ENCODE results near the gene ALK.

ALK gene

DNA sequence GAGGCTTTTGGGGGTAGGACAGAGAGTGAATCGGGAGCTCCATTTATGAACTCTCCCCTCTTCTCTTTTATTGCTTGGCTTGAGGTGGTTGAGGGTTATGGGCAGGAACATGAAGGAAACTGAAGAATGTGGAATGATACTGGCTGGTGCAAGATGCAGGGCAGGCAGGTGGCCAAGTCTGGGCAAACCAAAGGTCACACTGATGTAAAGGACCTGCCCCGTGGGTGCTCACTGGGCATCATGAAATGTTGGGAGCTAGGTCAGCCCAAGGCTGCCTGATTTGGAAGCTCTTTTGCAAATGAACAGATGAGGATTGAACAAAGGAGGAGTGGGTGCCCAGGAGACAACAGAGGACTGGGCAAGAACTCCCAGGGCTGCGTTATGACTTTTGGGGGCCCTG is 477.2 kb downstream of the ALK start:
- H3K4me1 ChIP-seq: no peaks in the 10 kb centered on the region
- no peak overlapping the region for H3K4me3 ChIP-seq
- no peak overlapping the region for H3K27ac ChIP-seq
- intact Hi-C loops (cut with DNase I; ENCODE audit: low total_unique reads): no loop called here
- TF ChIP-seq, protein P1, sequence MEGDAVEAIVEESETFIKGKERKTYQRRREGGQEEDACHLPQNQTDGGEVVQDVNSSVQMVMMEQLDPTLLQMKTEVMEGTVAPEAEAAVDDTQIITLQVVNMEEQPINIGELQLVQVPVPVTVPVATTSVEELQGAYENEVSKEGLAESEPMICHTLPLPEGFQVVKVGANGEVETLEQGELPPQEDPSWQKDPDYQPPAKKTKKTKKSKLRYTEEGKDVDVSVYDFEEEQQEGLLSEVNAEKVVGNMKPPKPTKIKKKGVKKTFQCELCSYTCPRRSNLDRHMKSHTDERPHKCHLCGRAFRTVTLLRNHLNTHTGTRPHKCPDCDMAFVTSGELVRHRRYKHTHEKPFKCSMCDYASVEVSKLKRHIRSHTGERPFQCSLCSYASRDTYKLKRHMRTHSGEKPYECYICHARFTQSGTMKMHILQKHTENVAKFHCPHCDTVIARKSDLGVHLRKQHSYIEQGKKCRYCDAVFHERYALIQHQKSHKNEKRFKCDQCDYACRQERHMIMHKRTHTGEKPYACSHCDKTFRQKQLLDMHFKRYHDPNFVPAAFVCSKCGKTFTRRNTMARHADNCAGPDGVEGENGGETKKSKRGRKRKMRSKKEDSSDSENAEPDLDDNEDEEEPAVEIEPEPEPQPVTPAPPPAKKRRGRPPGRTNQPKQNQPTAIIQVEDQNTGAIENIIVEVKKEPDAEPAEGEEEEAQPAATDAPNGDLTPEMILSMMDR (IDR thresholded peaks at IDR 0.05): no peak
- no peaks in the 10 kb centered on the region for H3K9me3 ChIP-seq
- no peaks in the 10 kb centered on the region for H3K27me3 ChIP-seq
- no peak for DNase-seq
- no peaks in the 10 kb centered on the region for H3K36me3 ChIP-seq

- Histone ChIP-seq H3K27me3 (no peaks in the 10 kb centered on the region), H3K27ac (no peak overlapping the region), H3K36me3 (no peaks in the 10 kb centered on the region), H3K4me3 (no peak overlapping the region), H3K4me1 (no peaks in the 10 kb centered on the region), H3K9me3 (no peaks in the 10 kb centered on the region)
- no peak for DNase-seq
- TF ChIP-seq, protein P1 (IDR thresholded peaks at IDR 0.05): no peak
- intact Hi-C loops (cut with DNase I; ENCODE audit: low total_unique reads): no loop called here
These were observed 477.8 kb downstream of the ALK start for GRCh38 chr2:29443627-29444026.

- DNase-seq: no peak
- Histone ChIP-seq H3K27ac (no peak overlapping the region), H3K27me3 (no peaks in the 10 kb centered on the region), H3K4me1 (no peaks in the 10 kb centered on the region), H3K9me3 (no peaks in the 10 kb centered on the region), H3K4me3 (no peak overlapping the region), H3K36me3 (no peaks in the 10 kb centered on the region)
- TF ChIP-seq, protein P1 (IDR thresholded peaks at IDR 0.05): no peak
- intact Hi-C loops (cut with DNase I; ENCODE audit: low total_unique reads): no loop called here
These were observed 478.2 kb downstream of the ALK start for GRCh38 chr2:29443151-29443550.

DNA sequence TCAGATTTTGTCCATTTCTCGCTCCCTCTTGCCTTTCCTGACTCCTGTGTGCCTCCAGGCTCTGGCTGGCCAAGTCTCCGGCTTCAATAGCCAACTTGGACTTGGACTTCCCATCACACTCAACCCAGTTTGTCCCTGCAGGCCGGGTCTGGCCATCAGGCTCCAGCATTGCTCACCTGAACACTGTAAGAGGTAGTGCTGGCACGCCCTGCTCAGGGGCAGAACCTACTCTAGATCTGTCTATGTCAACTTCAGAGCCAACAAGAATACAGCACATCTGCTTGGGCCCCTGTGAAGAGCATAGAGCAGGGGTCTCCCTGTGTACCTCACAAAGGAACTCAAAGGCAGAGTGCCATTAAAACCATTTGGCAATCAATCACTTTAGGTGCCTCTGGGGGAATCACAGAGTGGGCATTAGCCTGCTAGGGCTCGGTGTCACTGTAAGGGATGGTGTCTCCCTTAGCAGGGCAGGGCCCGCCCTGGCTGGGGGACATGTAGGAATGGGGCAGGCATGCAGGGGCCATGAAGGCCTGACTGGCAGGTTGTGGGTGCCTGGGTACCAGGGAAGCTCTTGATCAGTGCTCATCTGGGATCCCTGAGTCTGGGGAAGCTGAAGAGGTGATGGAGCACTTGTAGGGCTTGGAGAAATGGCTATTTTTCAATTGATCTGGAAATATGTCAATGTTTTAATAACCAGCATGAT is 480.3 kb downstream of the ALK start:
- H3K27me3 ChIP-seq: no peaks in the 10 kb centered on the region
- no peak overlapping the region for H3K4me3 ChIP-seq
- DNase-seq: no peak
- no peak overlapping the region for H3K27ac ChIP-seq
- no peaks in the 10 kb centered on the region for H3K9me3 ChIP-seq
- H3K4me1 ChIP-seq: no peaks in the 10 kb centered on the region
- TF ChIP-seq, protein P1 (IDR thresholded peaks at IDR 0.05): no peak
- intact Hi-C loops (cut with DNase I; ENCODE audit: low total_unique reads): no loop called here
- H3K36me3 ChIP-seq: no peaks in the 10 kb centered on the region

DNA sequence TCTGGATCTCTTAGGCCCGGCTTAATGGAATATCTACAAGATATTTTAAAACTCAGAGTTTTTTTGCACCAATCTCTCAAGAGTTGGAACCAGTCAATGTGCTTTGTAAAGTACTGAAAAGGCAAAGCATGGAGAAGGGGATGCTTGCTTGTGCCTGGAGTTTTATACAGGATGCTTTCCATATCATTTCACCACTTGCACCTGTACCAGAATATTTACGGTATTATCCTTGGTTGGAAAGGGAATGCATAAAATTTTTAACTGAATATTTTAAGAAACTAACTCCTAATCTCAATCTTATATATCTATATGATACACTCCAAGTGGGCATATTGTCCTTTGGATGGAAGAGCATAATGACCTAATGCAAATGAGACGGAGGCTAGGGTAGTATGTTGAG is 487.5 kb downstream of the ALK start:
- no peaks in the 10 kb centered on the region for H3K27me3 ChIP-seq
- no peaks in the 10 kb centered on the region for H3K4me1 ChIP-seq
- no peak for DNase-seq
- intact Hi-C loops (cut with DNase I; ENCODE audit: low total_unique reads): no loop called here
- no peaks in the 10 kb centered on the region for H3K9me3 ChIP-seq
- TF ChIP-seq, protein P1 (IDR thresholded peaks at IDR 0.05): no peak
- no peak overlapping the region for H3K4me3 ChIP-seq
- H3K27ac ChIP-seq: no peak overlapping the region
- no peaks in the 10 kb centered on the region for H3K36me3 ChIP-seq

DNA sequence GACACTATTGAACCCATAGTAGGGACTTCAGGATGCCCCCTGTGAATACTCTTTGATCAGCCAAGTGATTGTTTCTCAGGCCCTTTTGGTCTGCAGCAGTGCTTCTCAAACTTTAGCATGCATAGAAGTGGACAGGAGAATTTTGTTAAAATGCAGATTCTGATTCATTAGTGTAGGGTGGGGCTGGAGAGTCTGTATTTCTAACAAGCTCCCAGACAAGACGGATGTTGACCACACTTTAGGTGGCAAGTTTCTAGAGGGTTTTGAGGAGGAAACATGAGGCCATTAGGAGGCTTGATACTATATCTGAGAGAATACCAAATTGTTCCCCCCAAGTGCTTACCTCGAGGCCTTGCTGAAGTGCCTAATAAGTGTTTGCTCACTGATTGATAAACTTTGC is 488.3 kb downstream of the ALK start:
- no peak for DNase-seq
- Histone ChIP-seq H3K4me3 (no peak overlapping the region), H3K27ac (no peak overlapping the region), H3K36me3 (no peaks in the 10 kb centered on the region), H3K27me3 (no peaks in the 10 kb centered on the region), H3K4me1 (no peaks in the 10 kb centered on the region), H3K9me3 (no peaks in the 10 kb centered on the region)
- TF ChIP-seq, protein P1 (IDR thresholded peaks at IDR 0.05): no peak
- intact Hi-C loops (cut with DNase I; ENCODE audit: low total_unique reads): no loop called here

Measured in tibial artery (tissue), 4 donors.